Suprapubic skin (tissue), 4 donors: ENCODE data around the gene GAK.

Source experiments
- EP300 ChIP-seq: sonication (generic); formaldehyde crosslinking; IDR thresholded peaks from one replicate; pipeline ENCODE4 v1.6.1; 2017; ENCODE audit warnings: antibody characterized with exemption
- POLR2A ChIP-seq, 2 donors: fragments of 450-650 bp; IDR thresholded peaks; one replicate each; pipeline ENCODE4 v1.6.1; 2017; ENCODE audit warnings: antibody characterized with exemption in 2 of 2, mild to moderate bottlenecking in 2 of 2, moderate library complexity in 2 of 2
- POLR2AphosphoS5 ChIP-seq, 3 donors: sonication (generic); formaldehyde crosslinking; IDR thresholded peaks; one replicate each; pipeline ENCODE4 v1.6.1; 2017; ENCODE audit warnings: antibody characterized with exemption in 3 of 3

DNA sequence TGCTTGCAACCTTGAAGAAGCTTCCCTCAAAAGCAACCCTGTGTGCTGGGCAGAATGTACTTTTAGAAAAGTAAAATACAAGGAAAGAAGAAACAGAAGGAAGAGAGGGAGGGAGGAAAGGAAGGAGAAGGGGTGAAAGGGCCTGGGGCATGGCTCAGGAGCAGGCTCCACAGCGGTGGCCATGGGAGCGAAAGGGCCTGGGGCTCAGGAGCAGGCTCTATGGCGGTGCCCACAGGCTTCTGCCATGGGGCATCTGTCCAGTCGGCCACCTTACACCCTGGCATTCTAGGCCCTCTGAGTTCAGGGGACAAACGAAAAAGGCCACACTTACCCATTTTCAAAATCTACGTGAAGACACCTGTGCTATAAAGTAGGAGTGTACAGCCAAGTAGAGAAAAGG is 31.4 kb downstream of the GAK start:
- no peak for TF ChIP-seq EP300
- TF ChIP-seq POLR2A (IDR thresholded peaks at IDR 0.05), result no peak
- TF ChIP-seq POLR2AphosphoS5 (IDR thresholded peaks at IDR 0.05), result no peak
